Sigmoid colon (tissue), 4 donors: ENCODE results near the gene DTX1.

Experiments used
- POLR2AphosphoS5 ChIP-seq, 4 donors: sonication (generic); formaldehyde crosslinking; IDR thresholded peaks; one replicate each; pipeline ENCODE4 v1.6.1; 2017; ENCODE audit warnings: antibody characterized with exemption in 4 of 4
- TF ChIP-seq, protein P1 (sequence below), 4 experiments: fragments of 450-650 bp in 3 of 4; fragments of 200-600 bp in 1 of 4; IDR thresholded peaks; one replicate each; pipeline ENCODE4 v1.5.1; 2016 to 2019; ENCODE audit warnings: antibody characterized with exemption in 4 of 4, mild to moderate bottlenecking in 3 of 4, moderate library complexity in 2 of 4

DNA sequence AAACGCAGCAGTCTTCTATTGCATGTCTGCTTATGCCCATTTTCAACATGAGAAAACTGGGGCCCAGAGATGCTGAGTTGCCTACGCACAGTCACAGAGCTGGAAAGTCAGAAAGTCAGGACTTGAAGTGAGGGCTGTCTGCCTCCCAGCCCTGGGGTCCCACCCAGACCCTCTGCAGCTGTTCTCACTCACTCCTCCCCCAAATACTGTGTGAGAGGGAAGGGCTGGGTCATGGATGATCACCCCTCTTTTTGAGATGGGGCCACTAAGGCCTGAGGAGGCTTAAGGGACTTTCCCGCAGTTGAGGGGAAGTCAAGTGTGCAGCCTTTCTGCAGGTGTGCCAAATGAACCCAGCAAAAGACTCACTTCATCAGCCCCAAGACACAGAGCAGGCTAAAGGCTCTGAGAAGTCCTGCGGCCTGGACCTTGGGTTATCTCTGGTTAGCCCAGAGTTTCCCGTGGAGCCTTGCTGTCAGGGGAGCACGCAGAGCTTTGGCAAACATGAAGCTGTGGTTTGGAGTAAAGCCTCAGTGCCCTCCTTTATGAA lies 18.7 kb downstream of the DTX1 start:
- TF ChIP-seq POLR2AphosphoS5 (IDR thresholded peaks at IDR 0.05), result no peak
- TF ChIP-seq, protein P1, sequence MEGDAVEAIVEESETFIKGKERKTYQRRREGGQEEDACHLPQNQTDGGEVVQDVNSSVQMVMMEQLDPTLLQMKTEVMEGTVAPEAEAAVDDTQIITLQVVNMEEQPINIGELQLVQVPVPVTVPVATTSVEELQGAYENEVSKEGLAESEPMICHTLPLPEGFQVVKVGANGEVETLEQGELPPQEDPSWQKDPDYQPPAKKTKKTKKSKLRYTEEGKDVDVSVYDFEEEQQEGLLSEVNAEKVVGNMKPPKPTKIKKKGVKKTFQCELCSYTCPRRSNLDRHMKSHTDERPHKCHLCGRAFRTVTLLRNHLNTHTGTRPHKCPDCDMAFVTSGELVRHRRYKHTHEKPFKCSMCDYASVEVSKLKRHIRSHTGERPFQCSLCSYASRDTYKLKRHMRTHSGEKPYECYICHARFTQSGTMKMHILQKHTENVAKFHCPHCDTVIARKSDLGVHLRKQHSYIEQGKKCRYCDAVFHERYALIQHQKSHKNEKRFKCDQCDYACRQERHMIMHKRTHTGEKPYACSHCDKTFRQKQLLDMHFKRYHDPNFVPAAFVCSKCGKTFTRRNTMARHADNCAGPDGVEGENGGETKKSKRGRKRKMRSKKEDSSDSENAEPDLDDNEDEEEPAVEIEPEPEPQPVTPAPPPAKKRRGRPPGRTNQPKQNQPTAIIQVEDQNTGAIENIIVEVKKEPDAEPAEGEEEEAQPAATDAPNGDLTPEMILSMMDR (IDR thresholded peaks at IDR 0.05), result no peak
